Memory B cell (primary cell): Measurements from ENCODE around the gene JMJD4.

Experiments
- ATAC-seq: fragments of 150-1000 bp; cut with Tn5 transposase; 2 replicates; pipeline ENCODE4 v1.10.0; 2021; ENCODE audit warnings: low read depth, mild to moderate bottlenecking, moderate library complexity
- DNase-seq, 2 donors: peaks; one replicate each; pipeline ENCODE4 v3.0.0; 2022; ENCODE audit warnings: low spot score in 2 of 2
- H3K27ac Mint-ChIP-seq: one replicate; pipeline ENCODE4 v1.8.0; 2022; ENCODE audit warnings: mild to moderate bottlenecking, moderate library complexity, mixed read lengths
- H3K27me3 Mint-ChIP-seq: one replicate; pipeline ENCODE4 v1.8.0; 2022; ENCODE audit warnings: mixed read lengths
- H3K36me3 Mint-ChIP-seq: one replicate; pipeline ENCODE4 v1.8.0; 2022; ENCODE audit warnings: mild to moderate bottlenecking, mixed read lengths
- H3K4me1 Mint-ChIP-seq: one replicate; pipeline ENCODE4 v1.8.0; 2022; ENCODE audit warnings: mixed read lengths
- H3K4me3 Mint-ChIP-seq: one replicate; pipeline ENCODE4 v1.8.0; 2022; ENCODE audit warnings: mild to moderate bottlenecking, moderate library complexity, mixed read lengths
- H3K9me3 Mint-ChIP-seq: one replicate; pipeline ENCODE4 v1.8.0; 2022; ENCODE audit warnings: mixed read lengths

The JMJD4 gene

GRCh38 chr1:227734856-227735538 lies at the start of gene JMJD4, which contains the start of gene SNAP47:
JMJD4 (minus strand) TSS chr1:227735302; CDS start chr1:227735273, 29 bp downstream.
SNAP47 (plus strand) TSS chr1:227735435; CDS start chr1:227747737, 12,302 bp downstream.
- peak; percentile 91 for ATAC-seq
- Mint-ChIP-seq H3K9me3 (no peaks in the 10 kb centered on the region), H3K27ac (peak within 1 kb of the TSS; percentile 96), H3K36me3 (peaks cover 2% of the 10 kb centered on the region), H3K4me3 (peak within 1 kb of the TSS; percentile 97), H3K27me3 (no peaks in the 10 kb centered on the region), H3K4me1 (peaks cover 44% of the 10 kb centered on the region)
- DNase-seq: peak; percentile 96 to 98

GRCh38 chr1:227782226-227782625 lies 47.1 kb upstream of the JMJD4 start:
- no peak overlapping the region for H3K4me3 Mint-ChIP-seq
- DNase-seq: no peak
- no peaks in the 10 kb centered on the region for H3K27me3 Mint-ChIP-seq
- H3K9me3 Mint-ChIP-seq: no peaks in the 10 kb centered on the region
- no peak overlapping the region for H3K27ac Mint-ChIP-seq
- peaks cover 5% of the 10 kb centered on the region for H3K36me3 Mint-ChIP-seq
- peaks cover 11% of the 10 kb centered on the region for H3K4me1 Mint-ChIP-seq
- no peak for ATAC-seq

GRCh38 chr1:227781314-227781930 lies 46.3 kb upstream of the JMJD4 start:
- DNase-seq (no peak), ATAC-seq (no peak)
- no peaks in the 10 kb centered on the region for H3K9me3 Mint-ChIP-seq
- no peak overlapping the region for H3K27ac Mint-ChIP-seq
- peaks cover 7% of the 10 kb centered on the region for H3K4me1 Mint-ChIP-seq
- no peaks in the 10 kb centered on the region for H3K27me3 Mint-ChIP-seq
- no peak overlapping the region for H3K4me3 Mint-ChIP-seq
- peaks cover 7% of the 10 kb centered on the region for H3K36me3 Mint-ChIP-seq

GRCh38 chr1:227780101-227781044 lies 45.3 kb upstream of the JMJD4 start:
- no peak overlapping the region for H3K4me3 Mint-ChIP-seq
- peaks cover under 1% of the 10 kb centered on the region for H3K4me1 Mint-ChIP-seq
- H3K36me3 Mint-ChIP-seq: peaks cover 7% of the 10 kb centered on the region
- DNase-seq (no peak), ATAC-seq (no peak)
- no peaks in the 10 kb centered on the region for H3K27me3 Mint-ChIP-seq
- H3K27ac Mint-ChIP-seq: no peak overlapping the region
- H3K9me3 Mint-ChIP-seq: no peaks in the 10 kb centered on the region

GRCh38 chr1:227779685-227780084 lies 44.6 kb upstream of the JMJD4 start:
- DNase-seq (no peak), ATAC-seq (no peak)
- no peaks in the 10 kb centered on the region for H3K9me3 Mint-ChIP-seq
- H3K4me1 Mint-ChIP-seq: no peaks in the 10 kb centered on the region
- H3K4me3 Mint-ChIP-seq: no peak overlapping the region
- no peaks in the 10 kb centered on the region for H3K27me3 Mint-ChIP-seq
- H3K36me3 Mint-ChIP-seq: peaks cover 7% of the 10 kb centered on the region
- H3K27ac Mint-ChIP-seq: no peak overlapping the region

GRCh38 chr1:227779021-227779441 lies 43.9 kb upstream of the JMJD4 start:
- Mint-ChIP-seq H3K9me3 (no peaks in the 10 kb centered on the region), H3K27me3 (no peaks in the 10 kb centered on the region), H3K4me3 (no peak overlapping the region), H3K36me3 (peaks cover 8% of the 10 kb centered on the region), H3K4me1 (no peaks in the 10 kb centered on the region), H3K27ac (no peak overlapping the region)
- DNase-seq: no peak
- ATAC-seq: no peak

GRCh38 chr1:227778401-227778947 lies 43.4 kb upstream of the JMJD4 start:
- Mint-ChIP-seq H3K36me3 (peaks cover 11% of the 10 kb centered on the region), H3K4me3 (no peak overlapping the region), H3K4me1 (no peaks in the 10 kb centered on the region), H3K9me3 (no peaks in the 10 kb centered on the region), H3K27me3 (no peaks in the 10 kb centered on the region), H3K27ac (no peak overlapping the region)
- no peak for ATAC-seq
- no peak for DNase-seq

GRCh38 chr1:227777646-227778045 lies 42.5 kb upstream of the JMJD4 start:
- Mint-ChIP-seq H3K4me3 (no peak overlapping the region), H3K27me3 (no peaks in the 10 kb centered on the region), H3K27ac (no peak overlapping the region)

GRCh38 chr1:227777156-227777555 lies 42.1 kb upstream of the JMJD4 start:
- ATAC-seq: no peak
- H3K4me1 Mint-ChIP-seq: no peaks in the 10 kb centered on the region
- H3K27me3 Mint-ChIP-seq: no peaks in the 10 kb centered on the region
- H3K36me3 Mint-ChIP-seq: peaks cover 10% of the 10 kb centered on the region
- H3K4me3 Mint-ChIP-seq: no peak overlapping the region
- no peak overlapping the region for H3K27ac Mint-ChIP-seq
- H3K9me3 Mint-ChIP-seq: no peaks in the 10 kb centered on the region
- no peak for DNase-seq

More at GRCh38 chr1:227777646-227778045, 42.5 kb upstream of the JMJD4 start:
- ATAC-seq (no peak), DNase-seq (no peak)
- Mint-ChIP-seq H3K36me3 (peaks cover 11% of the 10 kb centered on the region), H3K9me3 (no peaks in the 10 kb centered on the region), H3K4me1 (no peaks in the 10 kb centered on the region)

GRCh38 chr1:227776331-227776771 lies 41.2 kb upstream of the JMJD4 start:
- Mint-ChIP-seq H3K27ac (no peak overlapping the region), H3K27me3 (no peaks in the 10 kb centered on the region), H3K4me3 (no peak overlapping the region), H3K9me3 (no peaks in the 10 kb centered on the region), H3K4me1 (no peaks in the 10 kb centered on the region), H3K36me3 (peaks cover 8% of the 10 kb centered on the region)
- DNase-seq (no peak), ATAC-seq (no peak)

- peaks cover 8% of the 10 kb centered on the region for H3K36me3 Mint-ChIP-seq
- DNase-seq (no peak), ATAC-seq (no peak)
- no peak overlapping the region for H3K27ac Mint-ChIP-seq
- no peaks in the 10 kb centered on the region for H3K4me1 Mint-ChIP-seq
- H3K9me3 Mint-ChIP-seq: no peaks in the 10 kb centered on the region
- no peaks in the 10 kb centered on the region for H3K27me3 Mint-ChIP-seq
- no peak overlapping the region for H3K4me3 Mint-ChIP-seq
These were observed 40.7 kb upstream of the JMJD4 start for GRCh38 chr1:227775841-227776240.

GRCh38 chr1:227774821-227775661 lies 39.9 kb upstream of the JMJD4 start:
- peaks cover 11% of the 10 kb centered on the region for H3K36me3 Mint-ChIP-seq
- H3K4me1 Mint-ChIP-seq: no peaks in the 10 kb centered on the region
- H3K27ac Mint-ChIP-seq: no peak overlapping the region
- no peaks in the 10 kb centered on the region for H3K9me3 Mint-ChIP-seq
- H3K4me3 Mint-ChIP-seq: no peak overlapping the region
- DNase-seq (no peak), ATAC-seq (no peak)
- no peaks in the 10 kb centered on the region for H3K27me3 Mint-ChIP-seq
